Measurements from ENCODE around the gene ADAMTS2. TPM values are rescaled to one million over a fixed set of nuclear protein-coding genes. Genes with fewer than 3 reads are reported as not detected.

The ADAMTS2 gene
- total and polyA plus RNA-seq, 2 experiments from 2014 or later: 1.6 to 8.1 TPM

GRCh38 chr5:179336871-179337795 is 8.1 kb downstream of the ADAMTS2 start:
- H3K79me2 ChIP-seq (replicated peaks; ENCODE audit: insufficient read depth): no peaks in the 10 kb centered on the region
- DNase-seq (ENCODE audit: low spot score) (no peak), ATAC-seq (no peak)
- H3K27ac Mint-ChIP-seq: no peak overlapping the region
- no peaks in the 10 kb centered on the region; the same call in 1 of the 2 replicates for H3K4me1 ChIP-seq (ENCODE audit: insufficient read depth)
- no peak overlapping the region for H3K4me3 Mint-ChIP-seq
- H3K36me3 ChIP-seq (ENCODE audit: insufficient read depth): no peaks in the 10 kb centered on the region
- H3K4me3 ChIP-seq: no peak overlapping the region
- H3K4me1 Mint-ChIP-seq: peaks cover 10% of the 10 kb centered on the region
- no peak for TF ChIP-seq ETS1 (IDR thresholded peaks at IDR 0.05)
- no peak for TF ChIP-seq ZNF462 (CRISPR knock-in tag; IDR thresholded peaks at IDR 0.05)
- TF ChIP-seq EZH2phosphoT487 (IDR thresholded peaks at IDR 0.05; ENCODE audit: unreplicated experiment): no peak
- no peak for TF ChIP-seq JUNB (IDR thresholded peaks at IDR 0.05; ENCODE audit: unreplicated experiment)
- TF ChIP-seq ZNF331 (CRISPR knock-in tag; IDR thresholded peaks at IDR 0.05; ENCODE audit: low read depth): no peak
- no peak for TF ChIP-seq POLR2AphosphoS5 (IDR thresholded peaks at IDR 0.05; ENCODE audit: low read depth)
- no peak overlapping the region for H3K4me2 ChIP-seq
- H3K27me3 Mint-ChIP-seq (ENCODE audit: insufficient read depth, low read depth, poor library complexity): peaks cover 11% of the 10 kb centered on the region
- H3F3A ChIP-seq (replicated peaks; ENCODE audit: low read depth): no peaks in the 10 kb centered on the region
- no peak overlapping the region for H2AFZ ChIP-seq
- H3K36me3 Mint-ChIP-seq (ENCODE audit: low read depth): no peaks in the 10 kb centered on the region
- 0 out of 2 replicates have a peak, but pooled peaks cover 3% of the 10 kb centered on the region for H4K20me1 ChIP-seq (replicated peaks; ENCODE audit: insufficient read depth)
- H3K9me2 ChIP-seq (ENCODE audit: insufficient read depth): no peaks in the 10 kb centered on the region
- H3K9me3 Mint-ChIP-seq: no peaks in the 10 kb centered on the region; the same call in 2 of the 3 replicates
- no peak overlapping the region for H3K27ac ChIP-seq (ENCODE audit: low read depth)
- peaks cover 2% of the 10 kb centered on the region for H3K27me3 ChIP-seq (ENCODE audit: insufficient read depth)

Measured in GM23338 (cell line).